SK-N-SH (cell line): Measurements from ENCODE around the gene SYTL5. TPM values are rescaled to one million over a fixed set of nuclear protein-coding genes. Genes with fewer than 3 reads are reported as not detected.

Source experiments
- CTCF ChIA-PET: fragments of 300-600, 350-600 bp; formaldehyde crosslinking; extraction: SDS; loops from one replicate; lab custom pipeline; 2021; lab: Yijun Ruan, JAX
- POLR2A ChIA-PET: fragments of 350-600 bp; sonication (Branson Sonifier 250); formaldehyde crosslinking; extraction: SDS; loops from one replicate; lab custom pipeline; 2020; ENCODE audit warnings: antibody characterized with exemption, inconsistent platforms; lab: Yijun Ruan, JAX
- DNase-seq: peaks from one replicate; pipeline ENCODE4 v3.0.0; 2012
- H2AFZ ChIP-seq: fragments of 200-600 bp; sonication (generic); 2 replicates; pipeline ENCODE4 v1.8.1; 2016; ENCODE audit warnings: antibody characterized with exemption, mild to moderate bottlenecking, low read depth
- H3F3A ChIP-seq: fragments of 200-600 bp; sonication (generic); replicated peaks from 2 replicates; pipeline ENCODE3; 2016; ENCODE audit warnings: antibody characterized with exemption, mild to moderate bottlenecking; ENCODE audit not compliant: insufficient read depth
- H3K27ac ChIP-seq, 2 experiments: fragments of 200-500 bp in 1 of 2; fragments of 200-600 bp in 1 of 2; sonication (Bioruptor generic) in 1 of 2; sonication (generic), shearing (Covaris generic) in 1 of 2; 2 replicates each; pipeline versions ENCODE4 v1.5.1 to v1.6.1; 2014 to 2016; ENCODE audit warnings: low read depth in 2 of 2, inconsistent platforms in 1 of 2, low read length in 1 of 2, mild to moderate bottlenecking in 1 of 2, mixed read lengths in 1 of 2
- H3K27me3 ChIP-seq: fragments of 200-600 bp; sonication (generic), shearing (Covaris generic); 2 replicates; pipeline ENCODE4 v1.6.1; 2016; ENCODE audit warnings: mixed run types; ENCODE audit not compliant: insufficient read depth
- H3K36me3 ChIP-seq, 2 experiments: fragments of 200-500 bp in 1 of 2; fragments of 200-600 bp in 1 of 2; sonication (Bioruptor generic) in 1 of 2; sonication (generic) in 1 of 2; replicated peaks in 1 of 2; 2 replicates each; pipeline versions ENCODE3 to v1.5.1; 2014 to 2016; ENCODE audit warnings: low read length in 1 of 2, mild to moderate bottlenecking in 1 of 2; ENCODE audit not compliant: insufficient read depth in 2 of 2, control insufficient read depth in 1 of 2
- H3K4me1 ChIP-seq, 2 experiments: fragments of 200-500 bp in 1 of 2; fragments of 200-600 bp in 1 of 2; sonication (Bioruptor generic) in 1 of 2; sonication (generic), shearing (Covaris generic) in 1 of 2; 2 replicates each; pipeline versions ENCODE4 v1.5.1 to v1.6.1; 2014 to 2016; ENCODE audit warnings: low read depth in 1 of 2, low read length in 1 of 2, mixed run types in 1 of 2; ENCODE audit not compliant: insufficient read depth in 2 of 2, control insufficient read depth in 1 of 2
- H3K4me2 ChIP-seq: fragments of 200-600 bp; sonication (generic), shearing (Covaris generic); 2 replicates; pipeline ENCODE4 v1.6.1; 2017; ENCODE audit warnings: mixed run types
- H3K4me3 ChIP-seq, 2 experiments: fragments of 200-500 bp in 1 of 2; fragments of 200-600 bp in 1 of 2; sonication (Bioruptor generic) in 1 of 2; sonication (generic), shearing (Covaris generic) in 1 of 2; 2 replicates each; pipeline versions ENCODE4 v1.5.1 to v1.8.1; 2014 to 2016; ENCODE audit warnings: low read depth in 2 of 2, inconsistent platforms in 1 of 2, low read length in 1 of 2, mild to moderate bottlenecking in 1 of 2, mixed read lengths in 1 of 2, moderate library complexity in 1 of 2
- H3K79me2 ChIP-seq: fragments of 200-600 bp; sonication (generic); 2 replicates; pipeline ENCODE4 v1.8.1; 2017; ENCODE audit warnings: mild to moderate bottlenecking; ENCODE audit not compliant: insufficient read depth
- H3K9ac ChIP-seq: fragments of 200-600 bp; sonication (generic); 2 replicates; pipeline ENCODE4 v1.6.1; 2017; ENCODE audit warnings: mixed run types
- H3K9me2 ChIP-seq: fragments of 200-600 bp; sonication (generic); 2 replicates; pipeline ENCODE4 v1.6.1; 2017; ENCODE audit warnings: mixed run types
- H3K9me3 ChIP-seq: fragments of 200-600 bp; sonication (generic); 2 replicates; pipeline ENCODE4 v1.6.1; 2017; ENCODE audit warnings: mixed run types, mild to moderate bottlenecking, moderate library complexity
- H4K20me1 ChIP-seq: fragments of 200-600 bp; sonication (generic); 2 replicates; pipeline ENCODE4 v1.6.1; 2017; ENCODE audit warnings: mild to moderate bottlenecking, mixed run types; ENCODE audit not compliant: insufficient read depth
- EP300 ChIP-seq, 2 experiments: IDR thresholded peaks; 2 replicates each; pipeline versions ENCODE4 v1.4.0 to v1.6.1; 2012; ENCODE audit warnings: borderline replicate concordance in 1 of 2, low read depth in 1 of 2, low read length in 1 of 2
- FOXJ3 ChIP-seq: sonication (generic); formaldehyde crosslinking; IDR thresholded peaks from 2 replicates; pipeline ENCODE4 v1.5.1; 2020; ENCODE audit warnings: mild to moderate bottlenecking, missing genetic modification reagents
- FOXM1 ChIP-seq: IDR thresholded peaks from 2 replicates; pipeline ENCODE4 v1.4.0; 2012; ENCODE audit warnings: low read depth, mild to moderate bottlenecking
- GABPA ChIP-seq: IDR thresholded peaks from 2 replicates; pipeline ENCODE4 v1.4.0; 2012; ENCODE audit warnings: low read depth, mild to moderate bottlenecking
- GATA2 ChIP-seq: sonication (generic); formaldehyde crosslinking; IDR thresholded peaks from 2 replicates; pipeline ENCODE4 v1.5.0; 2020; ENCODE audit warnings: mild to moderate bottlenecking, missing genetic modification reagents
- JUND ChIP-seq: IDR thresholded peaks from 2 replicates; pipeline ENCODE4 v1.4.0; 2012
- NFIC ChIP-seq: IDR thresholded peaks from 2 replicates; pipeline ENCODE4 v1.4.0; 2012; ENCODE audit warnings: borderline replicate concordance
- NRF1 ChIP-seq: IDR thresholded peaks from 2 replicates; pipeline ENCODE4 v1.6.1; 2012; ENCODE audit warnings: low read depth, mild to moderate bottlenecking, low read length
- POLR2AphosphoS5 ChIP-seq: IDR thresholded peaks from 2 replicates; pipeline ENCODE4 v1.6.1; 2012; ENCODE audit warnings: low read depth, low read length
- RAD21 ChIP-seq: IDR thresholded peaks from 2 replicates; pipeline ENCODE4 v1.6.1; 2012; ENCODE audit warnings: mild to moderate bottlenecking, low read length
- REST ChIP-seq: IDR thresholded peaks from 2 replicates; pipeline ENCODE4 v1.6.1; 2012; ENCODE audit warnings: mild to moderate bottlenecking, low read depth, low read length, moderate library complexity
- RFX5 ChIP-seq: IDR thresholded peaks from 2 replicates; pipeline ENCODE4 v1.6.1; 2012; ENCODE audit warnings: mild to moderate bottlenecking, improper control_type of control experiment, low read length
- RXRA ChIP-seq: IDR thresholded peaks from 2 replicates; pipeline ENCODE4 v1.4.0; 2012; ENCODE audit warnings: low read depth, mild to moderate bottlenecking, borderline replicate concordance
- SMC3 ChIP-seq: IDR thresholded peaks from 2 replicates; pipeline ENCODE4 v1.6.1; 2012; ENCODE audit warnings: low read depth, low read length, improper control_type of control experiment
- TCF12 ChIP-seq: IDR thresholded peaks from 2 replicates; pipeline ENCODE4 v1.4.0; 2012
- YY1 ChIP-seq: IDR thresholded peaks from 2 replicates; pipeline ENCODE4 v1.4.0; 2012; ENCODE audit warnings: low read depth, mild to moderate bottlenecking
- WGBS: methylation state at CpG from one replicate; pipeline ENCODE4 v1.1.6; 2017; ENCODE audit warnings: low lambda C conversion rate; 5-methylcytosine and 5-hydroxymethylcytosine counted together
- polyA plus RNA-seq, 3 experiments: library from polyadenylated mRNA; depleted of rRNA; stranded (reverse); fragments of >200 nt; gene quantifications; 2 replicates each; pipeline ENCODE4 v1.2.3, GENCODE V29; 2012
- TF ChIP-seq, protein P1 (sequence below): fragments of 150-350 bp; IDR thresholded peaks from 2 replicates; pipeline ENCODE4 v1.6.1; 2016; ENCODE audit warnings: mild to moderate bottlenecking, low read depth, low read length
- TF ChIP-seq, protein P2 (sequence below): IDR thresholded peaks from 2 replicates; pipeline ENCODE4 v1.4.0; 2012; ENCODE audit warnings: low read depth, borderline replicate concordance
- TF ChIP-seq, protein P3 (sequence below): fragments of 150-350 bp; IDR thresholded peaks from 2 replicates; pipeline ENCODE4 v1.6.1; 2017; ENCODE audit warnings: antibody characterized with exemption, low read length, low read depth, borderline replicate concordance
- TF ChIP-seq, protein P4 (sequence below): IDR thresholded peaks from 2 replicates; pipeline ENCODE4; 2012

Gene SYTL5
- polyA plus RNA-seq, 1 of the 3 experiments (the other 2 are of a cell fraction): 0.74 TPM

DNA sequence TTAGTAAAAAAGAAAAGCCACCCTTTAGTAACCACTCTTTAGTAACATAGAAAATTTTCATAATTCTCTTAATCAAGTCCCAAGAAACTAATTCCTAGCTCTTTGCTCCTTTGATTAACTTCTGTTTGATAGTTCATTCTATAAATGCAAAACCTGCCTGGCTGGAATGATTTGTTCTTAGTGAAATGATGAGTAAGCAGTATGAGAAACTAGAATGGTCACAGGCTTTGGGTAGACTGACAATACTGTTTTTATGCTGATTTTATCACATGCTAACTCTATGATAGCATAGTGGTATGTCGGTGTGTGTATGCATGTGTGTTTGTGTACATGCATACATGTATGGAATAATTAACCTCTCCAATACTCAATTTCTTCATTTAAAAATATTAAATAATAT is 81.2 kb downstream of the SYTL5 start:
- no peak overlapping the region for H3K4me2 ChIP-seq
- DNase-seq: no peak
- no peaks in the 10 kb centered on the region for H3K79me2 ChIP-seq
- H3K27me3 ChIP-seq: no peaks in the 10 kb centered on the region
- no peaks in the 10 kb centered on the region for H3K36me3 ChIP-seq
- H3F3A ChIP-seq: no peaks in the 10 kb centered on the region
- no peak overlapping the region for H3K9ac ChIP-seq
- no peak overlapping the region for H2AFZ ChIP-seq
- no peaks in the 10 kb centered on the region for H3K9me2 ChIP-seq
- no peak overlapping the region for H3K4me3 ChIP-seq
- POLR2A ChIA-PET: no interaction called here
- TF ChIP-seq RFX5: no peak
- TF ChIP-seq JUND: no peak
- no peak for TF ChIP-seq TCF12
- no peak for TF ChIP-seq GATA2 (CRISPR knock-in tag)
- no peak for TF ChIP-seq FOXM1
- no peak for TF ChIP-seq FOXJ3 (CRISPR knock-in tag)
- no peak for TF ChIP-seq EP300 (IDR thresholded peaks at IDR 0.05; ENCODE audit: borderline replicate concordance in 1 of 2, low read depth in 1 of 2, low read length in 1 of 2)
- no peak for TF ChIP-seq YY1
- no peak for TF ChIP-seq RAD21
- TF ChIP-seq, protein P1, sequence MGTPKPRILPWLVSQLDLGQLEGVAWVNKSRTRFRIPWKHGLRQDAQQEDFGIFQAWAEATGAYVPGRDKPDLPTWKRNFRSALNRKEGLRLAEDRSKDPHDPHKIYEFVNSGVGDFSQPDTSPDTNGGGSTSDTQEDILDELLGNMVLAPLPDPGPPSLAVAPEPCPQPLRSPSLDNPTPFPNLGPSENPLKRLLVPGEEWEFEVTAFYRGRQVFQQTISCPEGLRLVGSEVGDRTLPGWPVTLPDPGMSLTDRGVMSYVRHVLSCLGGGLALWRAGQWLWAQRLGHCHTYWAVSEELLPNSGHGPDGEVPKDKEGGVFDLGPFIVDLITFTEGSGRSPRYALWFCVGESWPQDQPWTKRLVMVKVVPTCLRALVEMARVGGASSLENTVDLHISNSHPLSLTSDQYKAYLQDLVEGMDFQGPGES: no peak
- no peak for TF ChIP-seq NFIC
- no peak for TF ChIP-seq SMC3
- no peak for TF ChIP-seq REST
- TF ChIP-seq, protein P2, sequence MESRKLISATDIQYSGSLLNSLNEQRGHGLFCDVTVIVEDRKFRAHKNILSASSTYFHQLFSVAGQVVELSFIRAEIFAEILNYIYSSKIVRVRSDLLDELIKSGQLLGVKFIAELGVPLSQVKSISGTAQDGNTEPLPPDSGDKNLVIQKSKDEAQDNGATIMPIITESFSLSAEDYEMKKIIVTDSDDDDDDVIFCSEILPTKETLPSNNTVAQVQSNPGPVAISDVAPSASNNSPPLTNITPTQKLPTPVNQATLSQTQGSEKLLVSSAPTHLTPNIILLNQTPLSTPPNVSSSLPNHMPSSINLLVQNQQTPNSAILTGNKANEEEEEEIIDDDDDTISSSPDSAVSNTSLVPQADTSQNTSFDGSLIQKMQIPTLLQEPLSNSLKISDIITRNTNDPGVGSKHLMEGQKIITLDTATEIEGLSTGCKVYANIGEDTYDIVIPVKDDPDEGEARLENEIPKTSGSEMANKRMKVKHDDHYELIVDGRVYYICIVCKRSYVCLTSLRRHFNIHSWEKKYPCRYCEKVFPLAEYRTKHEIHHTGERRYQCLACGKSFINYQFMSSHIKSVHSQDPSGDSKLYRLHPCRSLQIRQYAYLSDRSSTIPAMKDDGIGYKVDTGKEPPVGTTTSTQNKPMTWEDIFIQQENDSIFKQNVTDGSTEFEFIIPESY: no peak
- TF ChIP-seq, protein P3, sequence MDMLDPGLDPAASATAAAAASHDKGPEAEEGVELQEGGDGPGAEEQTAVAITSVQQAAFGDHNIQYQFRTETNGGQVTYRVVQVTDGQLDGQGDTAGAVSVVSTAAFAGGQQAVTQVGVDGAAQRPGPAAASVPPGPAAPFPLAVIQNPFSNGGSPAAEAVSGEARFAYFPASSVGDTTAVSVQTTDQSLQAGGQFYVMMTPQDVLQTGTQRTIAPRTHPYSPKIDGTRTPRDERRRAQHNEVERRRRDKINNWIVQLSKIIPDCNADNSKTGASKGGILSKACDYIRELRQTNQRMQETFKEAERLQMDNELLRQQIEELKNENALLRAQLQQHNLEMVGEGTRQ: no peak
- TF ChIP-seq GABPA: no peak
- TF ChIP-seq POLR2AphosphoS5: no peak
- TF ChIP-seq NRF1: no peak
- no peak for TF ChIP-seq RXRA
- TF ChIP-seq, protein P4, sequence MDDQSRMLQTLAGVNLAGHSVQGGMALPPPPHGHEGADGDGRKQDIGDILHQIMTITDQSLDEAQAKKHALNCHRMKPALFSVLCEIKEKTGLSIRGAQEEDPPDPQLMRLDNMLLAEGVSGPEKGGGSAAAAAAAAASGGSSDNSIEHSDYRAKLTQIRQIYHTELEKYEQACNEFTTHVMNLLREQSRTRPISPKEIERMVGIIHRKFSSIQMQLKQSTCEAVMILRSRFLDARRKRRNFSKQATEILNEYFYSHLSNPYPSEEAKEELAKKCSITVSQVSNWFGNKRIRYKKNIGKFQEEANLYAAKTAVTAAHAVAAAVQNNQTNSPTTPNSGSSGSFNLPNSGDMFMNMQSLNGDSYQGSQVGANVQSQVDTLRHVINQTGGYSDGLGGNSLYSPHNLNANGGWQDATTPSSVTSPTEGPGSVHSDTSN: no peak
- 35% methylated on average over 1 of the region's 1 CpG for WGBS
- no peaks in the 10 kb centered on the region for H3K9me3 ChIP-seq
- H3K4me1 ChIP-seq: no peaks in the 10 kb centered on the region
- H4K20me1 ChIP-seq: no peaks in the 10 kb centered on the region
- CTCF ChIA-PET: interaction anchor here (1.7 kb wide), 1 partner anchor 18 kb away, joined by 5 read pairs; no protein-coding TSS in a partner anchor
- no peak overlapping the region for H3K27ac ChIP-seq
